Erythroblast (primary cell): ENCODE data around the gene EHD1.

Experiments used
- DNase-seq, 2 experiments: peaks; one replicate each; lab custom pipeline; 2025; lab: John Stamatoyannopoulos, UW
- GATA1 ChIP-seq: IDR thresholded peaks from 2 replicates; pipeline ENCODE4 v1.6.1; 2011; ENCODE audit warnings: low read depth, mild to moderate bottlenecking, control low read depth, low read length, moderate library complexity
- POLR2A ChIP-seq: IDR thresholded peaks from 2 replicates; pipeline ENCODE4 v1.6.1; 2011; ENCODE audit warnings: mild to moderate bottlenecking, low read length

The EHD1 gene

DNA sequence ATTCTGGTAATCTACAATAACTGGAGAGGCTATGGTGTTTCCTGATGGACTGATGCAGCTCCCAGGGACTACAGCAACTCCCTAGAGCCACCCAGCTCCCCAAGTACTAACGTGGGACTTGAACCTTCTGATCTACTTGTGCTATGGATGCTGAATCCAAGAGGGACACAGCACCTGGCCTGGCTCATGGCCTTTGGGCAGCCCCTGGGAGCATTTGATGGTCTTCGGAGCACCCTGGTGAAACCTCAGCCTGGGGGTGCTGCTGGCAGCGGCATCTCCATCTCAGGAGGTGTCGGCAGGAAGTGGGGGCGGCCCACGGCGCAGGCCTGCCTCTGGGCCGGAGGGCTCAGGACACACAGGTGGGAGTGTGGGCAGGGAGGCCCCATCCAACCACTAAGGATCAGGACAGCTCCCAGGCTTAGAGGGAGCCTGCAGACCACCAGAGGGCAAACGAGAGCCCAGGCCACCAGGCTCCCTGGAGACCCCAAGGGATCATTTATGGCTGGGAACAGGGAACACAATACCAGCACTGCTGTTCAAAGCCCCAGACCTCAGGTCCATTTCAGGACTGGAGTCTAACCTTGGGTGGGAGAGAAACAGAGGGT is 8.7 kb downstream of the EHD1 start:
- TF ChIP-seq POLR2A (no peak), GATA1 (no peak)
- DNase-seq: no peak

DNA sequence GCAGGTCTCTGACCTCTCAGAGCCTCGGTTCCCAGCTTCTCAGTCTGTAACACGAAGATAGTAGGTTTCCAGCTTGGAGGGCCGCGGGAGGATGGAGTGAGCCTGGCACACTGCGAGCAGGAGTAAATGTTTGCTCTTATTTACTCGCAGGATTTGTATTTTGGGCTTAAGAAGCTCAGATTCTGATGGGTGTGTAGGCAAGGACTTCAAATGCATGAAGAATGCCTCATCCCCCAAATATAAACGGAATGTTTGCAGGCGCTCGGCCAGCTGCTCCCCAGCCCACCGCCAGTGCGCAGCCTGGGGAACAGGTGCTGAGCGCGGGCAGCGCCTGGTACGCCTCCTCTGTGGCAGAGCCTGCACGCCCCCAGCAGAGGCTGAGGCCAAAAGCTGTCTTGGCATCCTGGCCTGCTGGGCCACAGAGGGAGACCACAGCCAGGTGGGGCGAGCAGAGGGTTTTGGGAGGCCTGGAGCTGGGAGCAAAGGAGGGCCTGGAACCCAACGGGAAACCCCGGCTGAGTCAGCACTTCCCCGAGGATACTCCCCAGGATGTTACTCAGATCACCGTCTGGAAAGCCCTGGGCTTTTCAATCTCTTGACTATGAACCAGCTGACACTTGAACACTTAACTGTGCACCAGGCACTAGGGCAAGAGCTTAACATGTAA is 9.4 kb downstream of the EHD1 start:
- no peak for DNase-seq
- TF ChIP-seq GATA1: no peak
- TF ChIP-seq POLR2A: no peak

DNA sequence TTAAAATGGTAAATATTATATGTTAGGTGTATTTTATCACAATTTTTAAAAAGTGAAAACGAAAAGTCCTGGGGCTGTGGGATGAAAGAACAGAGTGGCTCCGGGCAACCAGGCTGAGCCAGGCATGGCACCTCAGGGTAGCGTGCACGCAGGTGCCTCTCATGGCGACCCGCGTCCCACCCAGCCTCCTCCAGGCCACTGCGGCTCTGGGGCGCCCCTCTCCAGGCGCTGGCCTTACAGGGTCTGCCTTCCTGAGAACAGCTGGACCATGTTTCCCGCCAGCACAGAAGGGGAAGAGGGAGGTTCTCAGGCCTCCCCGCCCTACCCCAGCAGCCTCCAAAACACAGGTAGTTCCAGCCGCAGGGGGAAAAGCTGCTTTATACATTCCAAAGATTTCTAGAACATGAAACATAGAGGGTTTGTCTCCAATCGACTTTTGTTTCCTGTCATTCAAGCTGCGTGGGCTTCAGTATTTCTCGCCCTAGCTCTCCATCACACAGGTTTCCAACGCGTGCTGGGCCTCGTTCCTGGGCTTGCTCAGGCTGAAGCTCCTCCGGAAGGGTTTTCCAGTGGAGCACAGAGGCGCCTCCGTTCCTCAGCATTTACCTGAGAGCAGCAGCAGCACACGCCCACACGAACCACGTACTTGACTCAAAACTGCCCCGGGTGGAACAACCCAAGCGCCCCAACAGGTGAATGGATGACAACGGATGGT is 10.5 kb downstream of the EHD1 start:
- no peak for DNase-seq
- TF ChIP-seq POLR2A (no peak), GATA1 (no peak)

GRCh38 chr11:64866173-64866491 is 12.3 kb downstream of the EHD1 start:
- no peak for TF ChIP-seq GATA1
- TF ChIP-seq POLR2A: no peak
- DNase-seq: no peak

GRCh38 chr11:64865286-64866172 is 12.9 kb downstream of the EHD1 start:
- no peak for DNase-seq
- TF ChIP-seq POLR2A (no peak), GATA1 (no peak)

DNA sequence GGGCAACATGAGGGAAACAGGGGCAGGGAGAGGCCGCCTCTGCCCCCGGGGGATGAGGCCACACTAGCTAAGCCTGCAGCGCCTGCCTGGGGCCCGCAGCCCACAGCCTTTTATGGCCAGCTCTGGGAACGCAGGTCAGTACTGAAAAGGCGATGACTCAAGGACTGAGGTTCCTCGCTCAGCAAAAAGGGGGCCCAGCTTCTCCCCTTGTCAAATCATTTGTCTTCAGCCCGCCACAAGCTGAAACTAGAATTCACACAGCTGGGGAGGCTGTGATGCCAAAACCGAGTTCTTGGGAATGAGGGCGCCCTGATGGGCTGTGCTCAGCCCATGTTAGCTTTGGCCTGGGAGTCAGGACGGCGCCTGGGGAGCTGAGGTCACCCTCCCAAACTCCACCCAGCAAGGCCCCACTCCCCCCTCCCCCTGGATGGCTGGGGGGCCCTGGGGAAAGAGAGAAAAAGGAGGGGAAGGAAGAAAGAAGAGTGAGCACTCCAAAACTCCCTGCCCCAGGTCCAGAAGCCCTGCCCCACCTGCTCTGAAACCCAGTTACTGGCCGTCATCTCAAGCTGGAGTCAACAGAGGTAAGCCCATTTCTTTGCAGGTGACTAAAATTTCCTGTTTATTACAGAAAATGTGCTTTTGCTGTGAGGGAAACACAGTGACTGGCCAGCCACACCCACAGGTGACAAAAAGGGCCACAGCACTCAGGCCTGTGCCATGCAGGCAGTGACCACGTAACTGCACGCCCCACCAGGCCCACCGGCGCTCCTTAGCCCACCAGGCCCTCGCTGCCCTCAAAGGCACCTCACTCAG is 13.7 kb downstream of the EHD1 start:
- no peak for DNase-seq
- TF ChIP-seq POLR2A (no peak), GATA1 (no peak)

- TF ChIP-seq GATA1: no peak
- no peak for TF ChIP-seq POLR2A
- no peak for DNase-seq
These were observed 14.3 kb downstream of the EHD1 start for GRCh38 chr11:64864135-64864472.

DNA sequence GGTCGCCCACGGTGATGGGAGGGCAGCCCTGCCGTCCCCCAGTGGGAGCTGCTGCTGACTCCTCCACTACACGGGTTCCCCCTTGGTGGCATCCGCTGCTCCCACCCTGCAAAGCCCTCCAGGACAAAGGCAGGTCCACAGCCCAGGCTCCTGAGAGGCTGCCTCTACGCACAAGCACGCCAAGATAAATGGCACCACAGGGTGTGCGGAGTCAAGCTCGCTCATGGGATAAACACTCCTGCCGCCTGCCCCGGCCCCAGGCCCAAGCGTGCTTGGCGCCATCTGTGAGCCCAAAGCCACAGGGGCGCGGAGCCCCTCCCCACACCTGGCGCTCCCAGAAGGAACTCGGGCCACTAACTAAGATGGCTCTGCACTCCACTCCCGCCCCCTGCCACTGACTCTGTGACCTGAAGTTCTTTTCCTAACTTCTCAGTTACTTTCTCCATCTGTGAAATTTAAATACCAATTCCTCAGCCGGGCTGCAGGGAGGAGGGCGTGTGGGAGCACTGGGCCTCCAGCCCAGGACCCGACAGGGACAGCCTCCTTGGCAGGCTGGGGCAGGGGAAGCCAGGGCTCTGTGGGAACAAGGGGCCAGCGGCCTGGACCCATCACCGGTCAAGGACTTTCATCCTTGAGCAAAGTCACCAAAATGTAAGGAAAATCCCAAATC is 14.9 kb downstream of the EHD1 start:
- TF ChIP-seq POLR2A (no peak), GATA1 (no peak)
- DNase-seq: no peak

DNA sequence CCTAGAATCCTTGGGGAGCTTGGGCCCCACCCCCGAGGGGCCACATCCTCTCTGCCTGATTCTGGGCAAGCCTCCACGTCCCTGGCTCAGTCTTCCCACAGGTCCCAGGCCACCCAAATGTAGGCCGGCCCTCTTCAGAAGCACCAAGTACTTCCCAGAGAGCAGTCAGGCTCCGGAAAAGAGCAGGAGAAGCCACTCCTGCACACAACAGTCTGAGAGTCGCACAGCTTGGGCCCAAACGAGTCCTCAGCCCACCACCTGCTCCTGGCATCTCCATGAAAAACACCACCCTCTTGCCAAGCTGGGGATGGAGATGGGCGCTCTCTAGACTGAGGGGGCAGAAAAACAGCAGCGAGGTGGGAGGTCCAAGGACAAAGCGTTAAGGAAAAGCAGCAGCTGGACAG is 15.4 kb downstream of the EHD1 start:
- no peak for DNase-seq
- TF ChIP-seq POLR2A (no peak), GATA1 (no peak)

GRCh38 chr11:64861227-64861975 is 17.0 kb downstream of the EHD1 start:
- TF ChIP-seq POLR2A: no peak
- TF ChIP-seq GATA1: no peak
- no peak for DNase-seq

- no peak for DNase-seq
- TF ChIP-seq POLR2A (no peak), GATA1 (no peak)
These were observed 18.6 kb downstream of the EHD1 start for GRCh38 chr11:64859542-64860414.
